HepG2 (cell line): Measurements from ENCODE around the gene CR1. TPM values are rescaled to one million over a fixed set of nuclear protein-coding genes. Genes with fewer than 3 reads are reported as not detected.

Source experiments
- ATAC-seq: fragments of 200-7000 bp; cut with Tn5 transposase; 3 replicates; pipeline ENCODE4 v1.9.1; 2020; ENCODE audit warnings: mild to moderate bottlenecking, moderate library complexity
- BruUV-seq: library from RNA; stranded (reverse); fragments of 400-500 nt; replicated peaks from 2 replicates; lab custom pipeline; 2021; lab: Mats Ljungman, UMichigan
- CTCF ChIA-PET: fragments of 300-600 bp; formaldehyde crosslinking; extraction: SDS; loops from one replicate; lab custom pipeline; 2021; ENCODE audit warnings: low total read pairs, inconsistent platforms, low intra/inter-chr PET ratio; lab: Yijun Ruan, JAX
- POLR2A ChIA-PET: fragments of 350-600 bp; sonication (Branson Sonifier 250); formaldehyde crosslinking; loops from one replicate; lab custom pipeline; 2020; ENCODE audit warnings: antibody characterized with exemption, inconsistent platforms; lab: Yijun Ruan, JAX
- DNase-seq: peaks from one replicate; pipeline ENCODE4 v3.0.0-alpha.2; 2015; ENCODE audit warnings: low spot score
- FAIRE-seq: peaks from 3 replicates; lab custom pipeline; 2011; peaks lifted over from hg19 to GRCh38; lab: Jason Lieb, UNC
- H2AFZ ChIP-seq: one replicate; pipeline ENCODE4 v1.6.1; 2011; ENCODE audit warnings: low read length, inconsistent platforms
- H3K27ac ChIP-seq: fragments of 300-600 bp; 3 replicates; pipeline ENCODE4 v1.8.0; 2011; ENCODE audit warnings: mixed run types, mild to moderate bottlenecking, mixed read lengths, low read length, inconsistent platforms; ENCODE audit not compliant: insufficient read depth; ENCODE audit errors: extremely low read length
- H3K27me3 ChIP-seq, 2 experiments: fragments of 200-600 bp in 1 of 2; 2 replicates in 1 of 2; 3 replicates in 1 of 2; pipeline versions ENCODE4 v1.6.0 to v1.8.0; 2011; ENCODE audit warnings: low read length in 2 of 2, mild to moderate bottlenecking in 2 of 2, moderate library complexity in 2 of 2, inconsistent platforms in 1 of 2; ENCODE audit not compliant: insufficient read depth in 2 of 2, control insufficient read depth in 1 of 2
- H3K36me3 ChIP-seq, 2 experiments: fragments of 200-600 bp in 1 of 2; replicated peaks in 1 of 2; 2 replicates in 1 of 2; 3 replicates in 1 of 2; pipeline versions ENCODE4 v1.5.1 to v1.8.0; 2011; ENCODE audit warnings: low read length in 2 of 2, inconsistent platforms in 1 of 2; ENCODE audit not compliant: insufficient read depth in 2 of 2, control insufficient read depth in 1 of 2
- H3K4me1 ChIP-seq: 2 replicates; pipeline ENCODE4 v1.5.1; 2012; ENCODE audit warnings: low read length, inconsistent platforms; ENCODE audit not compliant: insufficient read depth
- H3K4me2 ChIP-seq: 2 replicates; pipeline ENCODE4 v1.6.0; 2011; ENCODE audit warnings: low read depth, low read length, inconsistent platforms
- H3K4me3 ChIP-seq, 3 experiments: fragments of 200-600 bp in 1 of 3; sonication (generic), shearing (Covaris generic) in 1 of 3; replicated peaks in 1 of 3; 2 replicates each; pipeline ENCODE4 v1.5.1; 2011 to 2016; ENCODE audit warnings: low read length in 3 of 3, inconsistent platforms in 2 of 3, low read depth in 2 of 3, mild to moderate bottlenecking in 2 of 3, control low read depth in 1 of 3, mixed read lengths in 1 of 3; ENCODE audit not compliant: insufficient read depth in 1 of 3
- H3K79me2 ChIP-seq: one replicate; pipeline ENCODE4 v1.6.1; 2011; ENCODE audit warnings: low read length, inconsistent platforms; ENCODE audit not compliant: insufficient read depth
- H3K9ac ChIP-seq: 2 replicates; pipeline ENCODE4 v1.6.0; 2011; ENCODE audit warnings: mild to moderate bottlenecking, low read depth, low read length, inconsistent platforms; ENCODE audit not compliant: insufficient read depth
- H3K9me3 ChIP-seq: 2 replicates; pipeline ENCODE4 v1.5.1; 2012; ENCODE audit warnings: mild to moderate bottlenecking, low read length
- H4K20me1 ChIP-seq: 2 replicates; pipeline ENCODE4 v1.6.0; 2011; ENCODE audit warnings: inconsistent platforms, mild to moderate bottlenecking, low read length, moderate library complexity; ENCODE audit not compliant: insufficient read depth
- BCLAF1 ChIP-seq: fragments of 450-650 bp; IDR thresholded peaks from 2 replicates; pipeline ENCODE4 v1.6.1; 2017; ENCODE audit warnings: mild to moderate bottlenecking
- HMGXB4 ChIP-seq, 2 experiments: sonication (generic) in 1 of 2; formaldehyde crosslinking in 1 of 2; IDR thresholded peaks; 2 replicates each; pipeline versions ENCODE4 v1.4.0 to v1.6.1; 2018 to 2020; ENCODE audit warnings: missing genetic modification reagents in 2 of 2, borderline replicate concordance in 1 of 2, low read depth in 1 of 2, mild to moderate bottlenecking in 1 of 2, missing biosample characterization in 1 of 2
- MAF1 ChIP-seq: sonication (generic); formaldehyde crosslinking; IDR thresholded peaks from 2 replicates; pipeline ENCODE4 v1.5.0; 2020; ENCODE audit warnings: missing genetic modification reagents, borderline replicate concordance
- PRDM15 ChIP-seq: sonication (generic); formaldehyde crosslinking; IDR thresholded peaks from 2 replicates; pipeline ENCODE4 v1.4.0; 2020; ENCODE audit warnings: missing genetic modification reagents
- SMYD3 ChIP-seq: sonication (generic); formaldehyde crosslinking; IDR thresholded peaks from 2 replicates; pipeline ENCODE4 v1.8.1; 2023; ENCODE audit warnings: mild to moderate bottlenecking, missing genetic modification reagents
- ZBTB43 ChIP-seq: sonication (generic); formaldehyde crosslinking; conservative IDR thresholded peaks from 2 replicates; pipeline ENCODE4 v1.4.0; 2020; ENCODE audit warnings: missing genetic modification reagents
- ZFYVE20 ChIP-seq: sonication (generic); formaldehyde crosslinking; IDR thresholded peaks from 2 replicates; pipeline ENCODE4 v1.8.0; 2023; ENCODE audit warnings: low read depth, mild to moderate bottlenecking, moderate library complexity, missing genetic modification reagents, borderline replicate concordance
- ZIK1 ChIP-seq: sonication (generic); formaldehyde crosslinking; IDR thresholded peaks from 2 replicates; pipeline ENCODE4 v1.5.0; 2020; ENCODE audit warnings: mild to moderate bottlenecking, low read depth, missing genetic modification reagents, borderline replicate concordance
- ZNF629 ChIP-seq: sonication (generic); formaldehyde crosslinking; conservative IDR thresholded peaks from 2 replicates; pipeline ENCODE4 v1.5.0; 2020; ENCODE audit warnings: missing genetic modification reagents
- ZNF891 ChIP-seq: sonication (generic); formaldehyde crosslinking; IDR thresholded peaks from 2 replicates; pipeline ENCODE4 v1.5.0; 2020; ENCODE audit warnings: mild to moderate bottlenecking, missing genetic modification reagents
- WGBS: methylation state at CpG from one replicate; pipeline ENCODE4 v1.1.6; 2017; ENCODE audit warnings: low lambda C conversion rate; 5-methylcytosine and 5-hydroxymethylcytosine counted together
- in situ Hi-C: cut with HindIII; loops from 2 replicates; pipeline ENCODE4 v1.10.0; 2017; ENCODE audit warnings: low pct_unique_long_range_greater_than_20kb; ENCODE audit not compliant: extremely low pct_ligation_motif_present
- intact Hi-C: fragments of 100-400 bp; cut with micrococcal nuclease; formaldehyde crosslinking; loops from one replicate; pipeline ENCODE4 v1.10.0; 2022; ENCODE audit not compliant: unreplicated experiment
- polyA plus RNA-seq, 8 experiments: library from polyadenylated mRNA; depleted of rRNA in 3 of 8; stranded (reverse) in 7 of 8; unstranded in 1 of 8; fragments of >200 nt; fragmentation: Illumina TruSeq in 4 of 8; extraction: Trizol in 4 of 8; gene quantifications; 2 replicates each; pipeline versions ENCODE4 v1.2.1 to v1.2.3, GENCODE V29; 2011 to 2016; ENCODE audit warnings: low read depth in 4 of 8, missing spikeins in 1 of 8, mixed read lengths in 1 of 8; ENCODE audit not compliant: insufficient read depth in 1 of 8
- total RNA-seq, 5 experiments: library from RNA; depleted of rRNA; stranded (reverse); fragments of >200 nt; fragmentation: Illumina TruSeq; extraction: Trizol; gene quantifications; 2 replicates each; pipeline ENCODE4 v1.2.3, GENCODE V29; 2016; ENCODE audit warnings: low read depth in 1 of 5
- TF ChIP-seq, protein P1 (sequence below): sonication (generic); formaldehyde crosslinking; IDR thresholded peaks from 2 replicates; pipeline ENCODE4 v1.4.0; 2020; ENCODE audit warnings: missing genetic modification reagents

Gene CR1
- total and polyA plus RNA-seq, 2 of the 13 experiments (the other 11 are each of a cell fraction or from before 2014, with no cell fraction given) = not detected

DNA sequence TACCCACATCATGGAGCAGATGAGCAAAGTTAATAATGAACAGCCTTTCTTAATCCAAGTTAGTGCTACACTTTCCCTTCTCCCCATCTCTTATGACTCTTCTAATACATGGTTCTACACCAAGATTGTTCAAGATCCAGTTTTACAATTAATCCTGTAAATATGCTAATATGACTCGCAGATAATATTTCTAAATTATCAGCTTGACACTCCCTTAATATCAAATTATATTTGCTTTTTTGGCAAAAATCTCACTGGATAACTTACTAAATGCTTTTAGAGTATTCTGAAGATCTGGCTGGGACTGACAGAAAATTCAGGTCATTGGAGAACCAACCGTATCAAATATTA, 124.6 kb downstream of the CR1 start:
- ChIA-PET CTCF (interaction anchor here (1.0 to 2.3 kb wide), 2 partner anchors 16 to 41 kb away, joined by 3 to 17 read pairs; no protein-coding TSS in a partner anchor), POLR2A (no interaction called here)
- Histone ChIP-seq H2AFZ (no peak overlapping the region), H3K27ac (no peak overlapping the region), H3K4me2 (no peak overlapping the region), H3K4me3 (no peak overlapping the region), H3K36me3 (no peaks in the 10 kb centered on the region), H3K27me3 (no peaks in the 10 kb centered on the region), H3K79me2 (no peaks in the 10 kb centered on the region), H3K4me1 (no peaks in the 10 kb centered on the region), H3K9ac (no peak overlapping the region), H3K9me3 (no peaks in the 10 kb centered on the region), H4K20me1 (no peaks in the 10 kb centered on the region)
- DNase-seq (no peak), FAIRE-seq (no peak), ATAC-seq (no peak)
- in situ Hi-C loops = no loop called here
- WGBS = 52% methylated on average over 2 of the region's 2 CpGs
- intact Hi-C loops = loop anchor here (1.0 to 2.0 kb wide), 2 partner anchors 41 to 78 kb away; no protein-coding TSS in a partner anchor
- BruUV-seq = no TSS peak
- no peak for TF ChIP-seq HMGXB4 (CRISPR knock-in tag; IDR thresholded peaks at IDR 0.05; ENCODE audit: borderline replicate concordance in 1 of 2, low read depth in 1 of 2)
- no peak for TF ChIP-seq SMYD3 (CRISPR knock-in tag)
- TF ChIP-seq, protein P1, sequence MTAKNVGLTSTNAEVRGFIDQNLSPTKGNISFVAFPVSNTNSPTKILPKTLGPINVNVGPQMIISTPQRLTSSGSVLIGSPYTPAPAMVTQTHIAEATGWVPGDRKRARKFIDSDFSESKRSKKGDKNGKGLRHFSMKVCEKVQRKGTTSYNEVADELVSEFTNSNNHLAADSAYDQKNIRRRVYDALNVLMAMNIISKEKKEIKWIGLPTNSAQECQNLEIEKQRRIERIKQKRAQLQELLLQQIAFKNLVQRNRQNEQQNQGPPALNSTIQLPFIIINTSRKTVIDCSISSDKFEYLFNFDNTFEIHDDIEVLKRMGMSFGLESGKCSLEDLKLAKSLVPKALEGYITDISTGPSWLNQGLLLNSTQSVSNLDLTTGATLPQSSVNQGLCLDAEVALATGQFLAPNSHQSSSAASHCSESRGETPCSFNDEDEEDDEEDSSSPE (CRISPR knock-in tag) = no peak
- TF ChIP-seq ZFYVE20 (CRISPR knock-in tag) = no peak
- TF ChIP-seq MAF1 = no peak
- no peak for TF ChIP-seq BCLAF1
- TF ChIP-seq ZNF891 (CRISPR knock-in tag) = no peak
- TF ChIP-seq ZBTB43 (CRISPR knock-in tag) = no peak
- no peak for TF ChIP-seq ZIK1 (CRISPR knock-in tag)
- TF ChIP-seq ZNF629 = no peak
- TF ChIP-seq PRDM15 (CRISPR knock-in tag) = no peak
